HepG2 (cell line): ENCODE results near the gene SMC1B. TPM values are rescaled to one million over a fixed set of nuclear protein-coding genes. Genes with fewer than 3 reads are reported as not detected.

Experiments
- ATRX ChIP-seq: sonication (generic); formaldehyde crosslinking; IDR thresholded peaks from 2 replicates; pipeline ENCODE4 v1.4.0; 2020; ENCODE audit warnings: missing genetic modification reagents, borderline replicate concordance
- CENPBD1 ChIP-seq: sonication (generic); formaldehyde crosslinking; IDR thresholded peaks from 2 replicates; pipeline ENCODE4 v1.8.0; 2022; ENCODE audit warnings: missing genetic modification reagents, low read depth, mild to moderate bottlenecking, borderline replicate concordance
- DR1 ChIP-seq: sonication (generic); formaldehyde crosslinking; IDR thresholded peaks from 2 replicates; pipeline ENCODE4 v1.8.0; 2021; ENCODE audit warnings: mild to moderate bottlenecking, missing genetic modification reagents, inconsistent platforms
- ELF3 ChIP-seq: IDR thresholded peaks from 2 replicates; pipeline ENCODE4 v1.6.1; 2016; ENCODE audit warnings: missing genetic modification reagents, missing compliant biosample characterization
- KDM5B ChIP-seq: sonication (generic); formaldehyde crosslinking; IDR thresholded peaks from 2 replicates; pipeline ENCODE4 v1.4.0; 2020; ENCODE audit warnings: missing genetic modification reagents, mild to moderate bottlenecking, borderline replicate concordance
- LRRFIP1 ChIP-seq: sonication (generic); formaldehyde crosslinking; conservative IDR thresholded peaks from 2 replicates; pipeline ENCODE4 v1.4.0; 2020; ENCODE audit warnings: missing genetic modification reagents
- MAFG ChIP-seq: sonication (generic); formaldehyde crosslinking; IDR thresholded peaks from 2 replicates; pipeline ENCODE4 v1.5.1; 2020; ENCODE audit warnings: mild to moderate bottlenecking, missing genetic modification reagents
- MAFK ChIP-seq, 2 experiments: IDR thresholded peaks in 1 of 2; conservative IDR thresholded peaks in 1 of 2; 2 replicates each; pipeline ENCODE4 v1.6.1; 2011; ENCODE audit warnings: improper control_type of control experiment in 2 of 2, low read length in 2 of 2
- MTF2 ChIP-seq: sonication (generic); formaldehyde crosslinking; IDR thresholded peaks from 2 replicates; pipeline ENCODE4 v1.5.0; 2020; ENCODE audit warnings: missing genetic modification reagents, borderline replicate concordance
- PRMT3 ChIP-seq: sonication (generic); formaldehyde crosslinking; IDR thresholded peaks from 2 replicates; pipeline ENCODE4 v1.8.1; 2022; ENCODE audit warnings: low read depth, mild to moderate bottlenecking, moderate library complexity, missing genetic modification reagents, borderline replicate concordance
- RCOR2 ChIP-seq: IDR thresholded peaks from 2 replicates; pipeline ENCODE4 v1.6.1; 2016; ENCODE audit warnings: missing biosample characterization, missing genetic modification reagents
- RFX5 ChIP-seq: IDR thresholded peaks from 2 replicates; pipeline ENCODE4 v1.6.1; 2011; ENCODE audit warnings: low read depth, low read length, improper control_type of control experiment
- ZBTB26 ChIP-seq: IDR thresholded peaks from 2 replicates; pipeline ENCODE4 v1.6.1; 2016; ENCODE audit warnings: missing compliant biosample characterization, missing genetic modification reagents, borderline replicate concordance
- ZNF138 ChIP-seq: sonication (generic); formaldehyde crosslinking; IDR thresholded peaks from 2 replicates; pipeline ENCODE4 v1.5.0; 2020; ENCODE audit warnings: mild to moderate bottlenecking, low read depth, missing genetic modification reagents
- ZNF367 ChIP-seq: sonication (generic); formaldehyde crosslinking; IDR thresholded peaks from 2 replicates; pipeline ENCODE4 v1.4.0; 2020; ENCODE audit warnings: missing genetic modification reagents, borderline replicate concordance
- ZNF513 ChIP-seq: sonication (generic); formaldehyde crosslinking; conservative IDR thresholded peaks from 2 replicates; pipeline ENCODE4 v1.5.0; 2020; ENCODE audit warnings: missing genetic modification reagents
- ZNF761 ChIP-seq: sonication (generic); formaldehyde crosslinking; conservative IDR thresholded peaks from 2 replicates; pipeline ENCODE4 v1.4.0; 2020; ENCODE audit warnings: mild to moderate bottlenecking, missing genetic modification reagents
- polyA plus RNA-seq, 8 experiments: library from polyadenylated mRNA; depleted of rRNA in 3 of 8; stranded (reverse) in 7 of 8; unstranded in 1 of 8; fragments of >200 nt; fragmentation: Illumina TruSeq in 4 of 8; extraction: Trizol in 4 of 8; gene quantifications; 2 replicates each; pipeline versions ENCODE4 v1.2.1 to v1.2.3, GENCODE V29; 2011 to 2016; ENCODE audit warnings: low read depth in 4 of 8, missing spikeins in 1 of 8, mixed read lengths in 1 of 8; ENCODE audit not compliant: insufficient read depth in 1 of 8
- total RNA-seq, 5 experiments: library from RNA; depleted of rRNA; stranded (reverse); fragments of >200 nt; fragmentation: Illumina TruSeq; extraction: Trizol; gene quantifications; 2 replicates each; pipeline ENCODE4 v1.2.3, GENCODE V29; 2016; ENCODE audit warnings: low read depth in 1 of 5
- TF ChIP-seq, protein P1 (sequence below): IDR thresholded peaks from 2 replicates; pipeline ENCODE4 v1.6.1; 2016; ENCODE audit warnings: missing biosample characterization, missing genetic modification reagents, low read depth
- TF ChIP-seq, protein P2 (sequence below): sonication (generic); formaldehyde crosslinking; IDR thresholded peaks from 2 replicates; pipeline ENCODE4 v1.8.1; 2023; ENCODE audit warnings: mild to moderate bottlenecking, missing genetic modification reagents

The SMC1B gene
- total and polyA plus RNA-seq, 2 of the 13 experiments (the other 11 are each of a cell fraction or from before 2014, with no cell fraction given): not detected

GRCh38 chr22:45309422-45310227, 103.8 kb downstream of the SMC1B start, which contains the start of gene FAM118A (continued):
- TF ChIP-seq ZNF138 (CRISPR knock-in tag) (no peak), PRMT3 (no peak), ELF3 (CRISPR knock-in tag) (peak; percentile 91), MAFG (CRISPR knock-in tag) (no peak), KDM5B (peak; percentile 92; the same call in 1 of the 2 replicates), ZNF761 (0 out of 2 replicates have a peak, but pooled peaks have one; percentile 30), ZNF513 (CRISPR knock-in tag) (no peak), CENPBD1 (no peak; the same call in 1 of the 2 replicates), ATRX (no peak), RCOR2 (CRISPR knock-in tag) (no peak), RFX5 (no peak; the same call in 1 of the 2 replicates), LRRFIP1 (CRISPR knock-in tag) (no peak), DR1 (CRISPR knock-in tag) (peak; percentile 49; the same call in 1 of the 2 replicates), ZNF367 (CRISPR knock-in tag) (no peak), MAFK (conservative IDR thresholded peaks at IDR 0.05 in 1 of 2, IDR thresholded peaks at IDR 0.05 in 1 of 2; ENCODE audit: low read length in 2 of 2) (no peak), MTF2 (0 out of 2 replicates have a peak, but pooled peaks have one; percentile 16), ZBTB26 (CRISPR knock-in tag) (no peak)
- TF ChIP-seq, protein P1, sequence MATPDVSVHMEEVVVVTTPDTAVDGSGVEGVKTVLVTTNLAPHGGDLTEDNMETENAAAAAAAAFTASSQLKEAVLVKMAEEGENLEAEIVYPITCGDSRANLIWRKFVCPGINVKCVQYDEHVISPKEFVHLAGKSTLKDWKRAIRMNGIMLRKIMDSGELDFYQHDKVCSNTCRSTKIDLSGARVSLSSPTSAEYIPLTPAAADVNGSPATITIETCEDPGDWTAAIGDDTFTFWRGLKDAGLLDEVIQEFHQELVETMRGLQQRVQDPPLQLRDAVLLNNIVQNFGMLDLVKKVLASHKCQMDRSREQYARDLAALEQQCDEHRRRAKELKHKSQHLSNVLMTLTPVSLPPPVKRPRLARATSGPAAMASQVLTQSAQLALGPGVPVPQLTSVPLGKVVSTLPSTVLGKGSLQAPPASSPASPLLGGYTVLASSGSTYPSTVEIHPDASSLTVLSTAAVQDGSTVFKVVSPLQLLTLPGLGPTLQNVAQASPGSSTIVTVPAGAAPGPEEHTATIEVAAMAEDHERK (CRISPR knock-in tag): no peak
- TF ChIP-seq, protein P2, sequence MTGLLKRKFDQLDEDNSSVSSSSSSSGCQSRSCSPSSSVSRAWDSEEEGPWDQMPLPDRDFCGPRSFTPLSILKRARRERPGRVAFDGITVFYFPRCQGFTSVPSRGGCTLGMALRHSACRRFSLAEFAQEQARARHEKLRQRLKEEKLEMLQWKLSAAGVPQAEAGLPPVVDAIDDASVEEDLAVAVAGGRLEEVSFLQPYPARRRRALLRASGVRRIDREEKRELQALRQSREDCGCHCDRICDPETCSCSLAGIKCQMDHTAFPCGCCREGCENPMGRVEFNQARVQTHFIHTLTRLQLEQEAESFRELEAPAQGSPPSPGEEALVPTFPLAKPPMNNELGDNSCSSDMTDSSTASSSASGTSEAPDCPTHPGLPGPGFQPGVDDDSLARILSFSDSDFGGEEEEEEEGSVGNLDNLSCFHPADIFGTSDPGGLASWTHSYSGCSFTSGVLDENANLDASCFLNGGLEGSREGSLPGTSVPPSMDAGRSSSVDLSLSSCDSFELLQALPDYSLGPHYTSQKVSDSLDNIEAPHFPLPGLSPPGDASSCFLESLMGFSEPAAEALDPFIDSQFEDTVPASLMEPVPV: peak; percentile 81; the same call in 1 of the 2 replicates
